Tibial artery (tissue), 4 donors: ENCODE data around the gene TEX51.

ENCODE experiments used
- DNase-seq, 2 donors: peaks; one replicate each; pipeline ENCODE4 v3.0.0-alpha.2; 2019
- H3K27ac ChIP-seq, 2 donors: fragments of 200-600 bp; sonication (generic) in 1 of 2; 1 replicate in 1 of 2; 2 replicates in 1 of 2; pipeline ENCODE4 v1.5.1; 2018 to 2019; ENCODE audit warnings: mild to moderate bottlenecking in 1 of 2
- H3K27me3 ChIP-seq, 2 donors: fragments of 200-600 bp; sonication (generic) in 1 of 2; one replicate each; pipeline versions ENCODE4 v1.5.1 to v1.6.0; 2016 to 2019
- H3K36me3 ChIP-seq, 3 donors: fragments of 200-600 bp; sonication (generic) in 2 of 3; one replicate each; pipeline ENCODE4 v1.5.1; 2016 to 2019; ENCODE audit warnings: mild to moderate bottlenecking in 2 of 3
- H3K4me1 ChIP-seq, 4 donors: fragments of 200-600 bp; sonication (generic) in 2 of 4; 1 replicate in 3 of 4; 2 replicates in 1 of 4; pipeline ENCODE4 v1.5.1; 2016 to 2019
- H3K4me3 ChIP-seq, 2 donors: fragments of 200-600 bp; sonication (generic) in 1 of 2; 1 replicate in 1 of 2; 2 replicates in 1 of 2; pipeline ENCODE4 v1.5.1; 2018 to 2019; ENCODE audit warnings: mild to moderate bottlenecking in 2 of 2
- H3K9me3 ChIP-seq, 3 donors: fragments of 200-600 bp; sonication (generic) in 1 of 3; one replicate each; pipeline ENCODE4 v1.5.1; 2016 to 2019
- CTCF ChIP-seq, 2 experiments: fragments of 200-600 bp in 1 of 2; fragments of 450-650 bp in 1 of 2; IDR thresholded peaks; one replicate each; pipeline ENCODE4 v1.5.1; 2017 to 2019; ENCODE audit warnings: antibody characterized with exemption in 2 of 2, mild to moderate bottlenecking in 1 of 2, moderate library complexity in 1 of 2
- intact Hi-C: fragments of 100-400 bp; cut with DNase I; formaldehyde crosslinking; loops from one replicate; pipeline ENCODE4 v1.15.0; 2023; ENCODE audit warnings: low total_unique reads

Gene TEX51

GRCh38 chr2:126881591-126881990, 17.1 kb upstream of the TEX51 start:
- Histone ChIP-seq H3K27ac (no peak overlapping the region), H3K36me3 (no peaks in the 10 kb centered on the region), H3K4me3 (no peak overlapping the region), H3K4me1 (peaks cover 0 to 10% (median 3%) of the 10 kb centered on the region in 4 donors), H3K9me3 (no peaks in the 10 kb centered on the region), H3K27me3 (peaks cover 0 to 17% of the 10 kb centered on the region in 2 donors)
- peak in 1 of 2 donors; percentile 41 for DNase-seq
- no peak for TF ChIP-seq CTCF (IDR thresholded peaks at IDR 0.05)
- intact Hi-C loops, result no loop called here

- Histone ChIP-seq H3K27ac (no peak overlapping the region), H3K27me3 (peaks cover 0 to 22% of the 10 kb centered on the region in 2 donors), H3K4me1 (peaks cover 0 to 13% (median 4%) of the 10 kb centered on the region in 4 donors), H3K4me3 (no peak overlapping the region), H3K36me3 (no peaks in the 10 kb centered on the region), H3K9me3 (no peaks in the 10 kb centered on the region)
- intact Hi-C loops, result no loop called here
- peak in 1 of 2 donors; percentile 28 for DNase-seq
- no peak for TF ChIP-seq CTCF (IDR thresholded peaks at IDR 0.05)
These were observed 16.5 kb upstream of the TEX51 start for GRCh38 chr2:126882181-126882580.

- Histone ChIP-seq H3K9me3 (no peaks in the 10 kb centered on the region), H3K27me3 (peaks cover 0 to 28% of the 10 kb centered on the region in 2 donors), H3K4me3 (no peak overlapping the region), H3K4me1 (peaks cover 0 to 13% (median 4%) of the 10 kb centered on the region in 4 donors), H3K36me3 (no peaks in the 10 kb centered on the region), H3K27ac (no peak overlapping the region)
- intact Hi-C loops, result no loop called here
- peak in 1 of 2 donors; percentile 49 for DNase-seq
- no peak for TF ChIP-seq CTCF (IDR thresholded peaks at IDR 0.05)
These were observed 15.7 kb upstream of the TEX51 start for GRCh38 chr2:126882736-126883665.

GRCh38 chr2:126883666-126884040, 15.0 kb upstream of the TEX51 start:
- TF ChIP-seq CTCF (IDR thresholded peaks at IDR 0.05), result no peak
- Histone ChIP-seq H3K27ac (no peak overlapping the region), H3K4me1 (peaks cover 0 to 13% (median 4%) of the 10 kb centered on the region in 4 donors), H3K36me3 (no peaks in the 10 kb centered on the region), H3K9me3 (no peaks in the 10 kb centered on the region), H3K27me3 (peaks cover 0 to 32% of the 10 kb centered on the region in 2 donors), H3K4me3 (no peak overlapping the region)
- DNase-seq, result peak in 1 of 2 donors; percentile 21
- intact Hi-C loops, result no loop called here

GRCh38 chr2:126884861-126885750, 13.6 kb upstream of the TEX51 start:
- H3K4me3 ChIP-seq, result no peak overlapping the region
- H3K27ac ChIP-seq, result no peak overlapping the region
- intact Hi-C loops, result no loop called here

More at GRCh38 chr2:126884861-126885750, 13.6 kb upstream of the TEX51 start:
- Histone ChIP-seq H3K4me1 (peaks cover 0 to 13% (median 4%) of the 10 kb centered on the region in 4 donors), H3K9me3 (no peaks in the 10 kb centered on the region), H3K27me3 (peaks cover 0 to 36% of the 10 kb centered on the region in 2 donors), H3K36me3 (no peaks in the 10 kb centered on the region)
- TF ChIP-seq CTCF (IDR thresholded peaks at IDR 0.05), result no peak
- DNase-seq, result peak in 1 of 2 donors; percentile 29
